Bronchial epithelial cell (primary cell): Measurements from ENCODE around the gene MYH10. TPM values are rescaled to one million over a fixed set of nuclear protein-coding genes. Genes with fewer than 3 reads are reported as not detected.
A peak's percentile ranks its signal among the peaks of the same experiment; 100 is the strongest.

Experiments used
- DNase-seq: peaks from one replicate; pipeline ENCODE4 v3.0.0-alpha.2; 2010; ENCODE audit warnings: low read depth
- FAIRE-seq: peaks from 2 replicates; lab custom pipeline; 2011; peaks lifted over from hg19 to GRCh38; lab: Jason Lieb, UNC
- H3K27me3 ChIP-seq: 2 replicates; pipeline ENCODE4 v1.5.1; 2011; ENCODE audit warnings: low read length; ENCODE audit not compliant: control insufficient read depth, insufficient read depth
- H3K36me3 ChIP-seq: 2 replicates; pipeline ENCODE4 v1.5.1; 2011; ENCODE audit warnings: low read length; ENCODE audit not compliant: control insufficient read depth, insufficient read depth
- H3K4me3 ChIP-seq: 2 replicates; pipeline ENCODE4 v1.5.1; 2011; ENCODE audit warnings: mild to moderate bottlenecking, low read depth, low read length, control low read depth
- total RNA-seq: library from RNA; depleted of rRNA; stranded (reverse); fragments of >200 nt; gene quantifications from 2 replicates; pipeline ENCODE4 v1.2.1, GENCODE V29; 2014
- TF ChIP-seq, protein P1 (sequence below): IDR thresholded peaks from 2 replicates; pipeline ENCODE4 v1.5.1; 2011; ENCODE audit warnings: mild to moderate bottlenecking, moderate library complexity, low read length, control low read depth, inconsistent platforms; ENCODE audit not compliant: insufficient read depth, severe bottlenecking

MYH10 gene
- total RNA-seq, 1 donor from 2014 or later, result 31.6 TPM

DNA sequence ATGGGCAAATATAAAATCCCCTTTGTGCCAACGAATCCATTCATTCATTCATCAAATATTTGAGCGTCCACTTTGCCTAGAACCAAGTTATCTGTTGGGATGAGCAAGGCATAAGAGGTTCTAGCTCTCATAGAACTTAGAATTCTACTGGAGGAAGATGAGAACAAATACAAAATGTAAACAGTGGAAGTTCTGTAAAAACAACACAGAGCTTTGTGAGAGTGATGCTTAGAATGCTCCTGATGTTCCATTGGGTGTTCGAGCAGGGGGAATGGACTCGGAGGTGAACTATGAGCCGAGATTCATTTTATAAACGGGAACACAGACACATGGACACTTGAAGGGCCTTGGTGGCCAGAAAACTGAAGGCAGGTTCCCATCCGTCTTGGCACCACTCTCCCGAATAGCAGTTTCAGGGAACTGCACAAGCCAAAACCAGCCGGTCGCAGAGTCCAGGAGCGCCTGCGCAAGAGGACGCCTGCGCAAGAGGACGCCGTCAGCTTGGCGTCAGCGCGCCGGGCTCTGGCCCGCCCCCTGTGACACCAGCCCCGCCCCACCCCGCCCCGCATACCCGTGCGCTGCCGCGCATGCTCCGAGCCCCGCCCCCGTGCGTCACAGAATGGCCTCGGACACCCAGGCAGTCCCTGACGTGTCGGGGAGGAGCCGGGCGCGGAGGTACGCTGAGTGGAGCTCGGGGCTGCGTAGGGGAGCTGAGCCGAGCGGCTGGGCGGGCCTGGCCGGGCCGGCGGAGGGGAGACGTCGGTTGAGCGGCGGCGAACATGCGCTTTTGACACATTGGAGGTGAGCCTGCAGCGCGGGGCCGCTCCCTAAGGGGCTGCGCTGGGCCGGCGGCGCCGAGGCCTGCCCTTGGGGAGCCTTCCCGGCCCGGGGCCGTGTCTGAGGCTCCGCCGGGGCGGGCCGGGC, 195.0 kb downstream of the MYH10 start, which contains the start of gene NDEL1:
NDEL1 (plus strand) TSS at position 640 of the 924 bp plus-strand sequence. CDS start 8,388 bp downstream, outside the sequence.
- FAIRE-seq (no peak), DNase-seq (peak; percentile 89)
- Histone ChIP-seq H3K4me3 (peak within 1 kb of the TSS; percentile 92), H3K27me3 (no peaks in the 10 kb centered on the region), H3K36me3 (peaks cover 2% of the 10 kb centered on the region)
- TF ChIP-seq, protein P1, sequence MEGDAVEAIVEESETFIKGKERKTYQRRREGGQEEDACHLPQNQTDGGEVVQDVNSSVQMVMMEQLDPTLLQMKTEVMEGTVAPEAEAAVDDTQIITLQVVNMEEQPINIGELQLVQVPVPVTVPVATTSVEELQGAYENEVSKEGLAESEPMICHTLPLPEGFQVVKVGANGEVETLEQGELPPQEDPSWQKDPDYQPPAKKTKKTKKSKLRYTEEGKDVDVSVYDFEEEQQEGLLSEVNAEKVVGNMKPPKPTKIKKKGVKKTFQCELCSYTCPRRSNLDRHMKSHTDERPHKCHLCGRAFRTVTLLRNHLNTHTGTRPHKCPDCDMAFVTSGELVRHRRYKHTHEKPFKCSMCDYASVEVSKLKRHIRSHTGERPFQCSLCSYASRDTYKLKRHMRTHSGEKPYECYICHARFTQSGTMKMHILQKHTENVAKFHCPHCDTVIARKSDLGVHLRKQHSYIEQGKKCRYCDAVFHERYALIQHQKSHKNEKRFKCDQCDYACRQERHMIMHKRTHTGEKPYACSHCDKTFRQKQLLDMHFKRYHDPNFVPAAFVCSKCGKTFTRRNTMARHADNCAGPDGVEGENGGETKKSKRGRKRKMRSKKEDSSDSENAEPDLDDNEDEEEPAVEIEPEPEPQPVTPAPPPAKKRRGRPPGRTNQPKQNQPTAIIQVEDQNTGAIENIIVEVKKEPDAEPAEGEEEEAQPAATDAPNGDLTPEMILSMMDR, result no peak

DNA sequence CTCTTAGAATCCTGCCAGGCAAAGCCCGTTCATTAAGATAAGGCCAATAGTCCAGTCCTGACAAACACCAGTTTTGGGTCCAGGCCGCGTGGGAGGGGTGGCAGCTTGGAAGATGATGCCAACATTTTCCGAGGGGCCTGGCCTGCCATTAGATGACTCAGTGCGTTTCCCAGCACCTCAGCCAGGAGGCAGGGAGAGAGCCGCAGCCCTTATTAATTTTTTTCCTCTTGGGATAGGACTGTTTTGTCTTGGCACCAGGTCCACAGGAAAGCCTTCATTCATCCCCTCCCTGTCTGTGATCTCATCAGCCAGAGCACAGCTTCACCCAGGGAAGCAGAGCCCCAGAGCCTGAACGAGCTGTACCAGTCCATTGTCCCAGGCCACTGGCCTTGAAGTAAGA, 199.6 kb downstream of the MYH10 start:
- TF ChIP-seq, protein P1, result no peak
- Histone ChIP-seq H3K36me3 (no peaks in the 10 kb centered on the region), H3K4me3 (no peak overlapping the region), H3K27me3 (no peaks in the 10 kb centered on the region)
- DNase-seq, result no peak
- FAIRE-seq, result no peak

DNA sequence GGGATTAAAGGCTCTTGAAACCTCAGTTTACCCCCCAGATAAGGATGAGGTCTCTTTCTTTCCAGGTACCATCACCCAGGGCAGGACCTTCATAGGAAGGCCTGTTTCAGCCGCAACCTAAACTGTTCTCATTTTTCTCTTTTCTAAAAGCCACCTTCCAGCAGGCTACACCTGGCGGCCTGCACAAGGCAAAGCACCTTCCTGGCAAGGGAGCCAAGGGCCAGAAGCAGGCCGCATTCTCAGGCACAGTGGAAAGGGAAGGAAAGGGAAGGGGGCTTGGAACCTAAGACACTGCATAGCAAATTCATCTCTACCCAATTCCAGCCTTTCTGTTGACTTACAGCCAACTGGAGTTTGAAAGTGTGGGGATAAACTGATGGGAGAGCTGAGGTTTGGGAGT, 203.7 kb downstream of the MYH10 start:
- Histone ChIP-seq H3K27me3 (no peaks in the 10 kb centered on the region), H3K4me3 (no peak overlapping the region), H3K36me3 (no peaks in the 10 kb centered on the region)
- DNase-seq (no peak), FAIRE-seq (no peak)
- TF ChIP-seq, protein P1, result no peak

DNA sequence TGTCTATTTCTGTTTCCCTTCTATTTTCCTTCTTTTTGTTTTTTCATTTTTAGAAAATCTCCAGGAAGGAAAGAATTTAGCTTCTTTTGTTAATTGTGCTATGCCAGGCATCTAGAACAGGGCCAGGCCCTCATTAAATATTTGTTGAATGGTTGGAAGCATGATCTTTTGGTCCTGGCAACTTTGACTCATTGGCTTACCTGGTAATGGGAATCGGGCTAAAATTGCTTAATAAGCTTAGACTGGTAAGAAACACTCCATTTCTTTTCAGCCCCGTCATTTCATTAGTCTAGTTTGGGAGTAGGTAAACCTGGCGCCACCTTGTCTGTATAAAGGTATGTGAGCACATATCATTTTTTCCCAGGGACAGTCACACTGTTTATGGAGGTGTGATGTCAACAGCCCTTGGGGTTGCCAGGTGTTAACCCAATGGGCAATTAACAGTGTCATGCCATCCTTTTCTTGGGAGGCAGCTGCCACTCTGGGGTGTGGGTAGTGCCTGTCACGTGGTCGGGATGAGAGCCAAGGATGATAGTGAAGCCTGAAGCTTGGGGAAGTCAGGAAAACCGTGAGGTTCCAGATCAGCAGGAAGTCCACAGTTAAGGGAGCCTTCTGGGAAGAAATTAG, 204.3 kb downstream of the MYH10 start:
- no peaks in the 10 kb centered on the region for H3K27me3 ChIP-seq
- no peaks in the 10 kb centered on the region for H3K36me3 ChIP-seq
- TF ChIP-seq, protein P1, result no peak
- FAIRE-seq (no peak), DNase-seq (peak; percentile 16)
- H3K4me3 ChIP-seq, result no peak overlapping the region

Other genes with a start within 250 kb of the MYH10 start
- 6,352 and 10,136 TPM in 2 replicates for gene RPL26, start 247.5 kb downstream of the MYH10 start, total RNA-seq
- gene RNF222, start 232.9 kb downstream of the MYH10 start, total RNA-seq, result under 0.01 and 0.38 TPM in 2 replicates
- 47.1 and 52.6 TPM in 2 replicates for gene NDEL1, start 194.8 kb downstream of the MYH10 start, total RNA-seq
- not detected in 2 replicates for gene CCDC42, start 114.1 kb upstream of the MYH10 start, total RNA-seq
- gene SPDYE4, start 127.8 kb upstream of the MYH10 start, total RNA-seq, result not detected in 2 replicates
- gene MFSD6L, start 168.6 kb upstream of the MYH10 start, total RNA-seq, result 0.13 TPM in 1 of 2 replicates, not detected in the other
- not detected in 2 replicates for gene PIK3R6, start 236.9 kb upstream of the MYH10 start, total RNA-seq